NT2/D1 (cell line): ENCODE measurements around the gene BTBD2.

Source experiments
- SUZ12 ChIP-seq: IDR thresholded peaks from 2 replicates; pipeline ENCODE4 v1.6.1; 2011; ENCODE audit not compliant: insufficient read length, insufficient read depth; ENCODE audit errors: extremely low read depth
- YY1 ChIP-seq: IDR thresholded peaks from 2 replicates; pipeline ENCODE4 v1.6.1; 2011; ENCODE audit not compliant: insufficient read length, insufficient read depth

DNA sequence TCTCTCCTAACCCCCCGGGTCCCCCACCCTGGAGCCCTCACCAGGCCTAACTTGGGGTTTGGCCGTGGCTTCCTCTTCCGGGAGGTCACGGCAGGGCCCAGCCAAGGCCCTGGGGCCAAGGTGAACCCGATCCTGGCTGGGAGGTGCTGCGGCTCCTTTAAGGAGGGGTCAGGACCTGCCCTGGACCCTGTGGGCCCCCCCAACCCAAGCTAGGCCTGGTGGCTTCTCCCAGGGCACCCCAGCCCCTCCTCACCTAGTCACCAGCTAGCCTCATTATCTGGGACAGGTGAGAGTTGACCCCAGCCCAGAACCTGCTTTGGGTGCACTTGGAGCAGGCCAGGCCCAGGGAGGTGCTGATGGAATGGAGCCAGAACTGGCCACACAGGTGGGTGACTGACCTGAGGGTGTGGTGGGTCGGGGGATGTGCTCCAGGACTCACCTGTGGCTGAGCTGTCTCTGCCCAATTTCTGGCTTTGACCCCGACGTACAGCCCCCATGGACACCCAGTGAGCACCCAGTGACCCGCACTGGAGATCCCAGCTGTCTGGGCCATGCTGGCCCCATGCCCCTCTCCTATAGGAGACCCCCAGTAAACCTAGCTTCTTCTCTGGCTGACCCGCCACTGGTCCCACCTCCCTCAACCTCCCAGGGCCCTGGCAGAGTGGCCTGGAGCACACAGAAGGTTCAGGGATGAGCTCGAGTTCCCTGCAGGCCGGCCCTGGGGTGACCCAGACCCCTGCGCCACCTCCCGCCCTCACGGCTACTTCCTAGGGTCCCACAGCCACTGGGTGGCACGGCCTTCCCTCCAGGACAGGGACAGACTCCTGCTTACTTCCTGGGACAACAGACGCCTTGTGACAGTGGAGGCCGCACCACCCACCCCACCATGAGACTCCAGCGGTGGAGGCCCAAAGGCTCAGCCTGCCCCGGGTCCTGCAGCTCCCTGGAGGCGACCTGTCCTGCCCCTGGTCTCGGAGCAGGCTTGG, 42.3 kb upstream of the BTBD2 start:
- TF ChIP-seq SUZ12 (no peak), YY1 (no peak)
